ENCODE measurements around the gene APPL1.

DNA sequence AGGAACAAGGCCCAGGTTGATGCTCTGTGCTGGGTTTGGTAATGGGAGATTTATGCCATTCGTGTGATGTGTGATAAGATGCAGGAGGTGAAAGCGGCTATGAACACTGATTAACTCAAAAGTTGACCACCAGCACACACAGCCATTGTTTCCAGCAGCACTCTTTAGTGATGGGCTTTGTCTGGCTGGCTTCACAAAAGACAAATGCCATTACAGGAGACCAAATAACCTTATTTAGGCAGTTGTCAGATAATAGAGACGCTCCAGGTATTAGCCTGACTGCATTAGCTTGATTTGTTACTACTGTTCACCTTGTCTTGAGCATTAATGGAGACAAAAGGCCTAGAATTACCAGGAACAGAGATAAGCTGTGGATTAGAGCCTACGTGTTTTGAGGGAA lies 32.9 kb upstream of the APPL1 start:
- TF ChIP-seq, protein P1, sequence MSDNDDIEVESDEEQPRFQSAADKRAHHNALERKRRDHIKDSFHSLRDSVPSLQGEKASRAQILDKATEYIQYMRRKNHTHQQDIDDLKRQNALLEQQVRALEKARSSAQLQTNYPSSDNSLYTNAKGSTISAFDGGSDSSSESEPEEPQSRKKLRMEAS (IDR thresholded peaks at IDR 0.05; ENCODE audit: insufficient read depth, insufficient read length) = no peak
- TF ChIP-seq EZH2 (IDR thresholded peaks at IDR 0.05; ENCODE audit: borderline replicate concordance, low read depth, low read length, severe bottlenecking) (no peak), POLR2A (IDR thresholded peaks at IDR 0.05; ENCODE audit: low read depth, low read length) (no peak), POLR2AphosphoS5 (IDR thresholded peaks at IDR 0.05; ENCODE audit: insufficient read depth, low read depth, low read length) (no peak), FOS (IDR thresholded peaks at IDR 0.05; ENCODE audit: borderline replicate concordance, insufficient read depth, low read length) (no peak), MYC (IDR thresholded peaks at IDR 0.05; ENCODE audit: low read depth, low read length) (no peak), GATA2 (IDR thresholded peaks at IDR 0.05; ENCODE audit: insufficient read depth, insufficient read length, low read depth, low read length) (no peak), JUN (IDR thresholded peaks at IDR 0.05; ENCODE audit: borderline replicate concordance, insufficient read depth, insufficient read length, low read depth) (no peak)
- TF ChIP-seq, protein P2, sequence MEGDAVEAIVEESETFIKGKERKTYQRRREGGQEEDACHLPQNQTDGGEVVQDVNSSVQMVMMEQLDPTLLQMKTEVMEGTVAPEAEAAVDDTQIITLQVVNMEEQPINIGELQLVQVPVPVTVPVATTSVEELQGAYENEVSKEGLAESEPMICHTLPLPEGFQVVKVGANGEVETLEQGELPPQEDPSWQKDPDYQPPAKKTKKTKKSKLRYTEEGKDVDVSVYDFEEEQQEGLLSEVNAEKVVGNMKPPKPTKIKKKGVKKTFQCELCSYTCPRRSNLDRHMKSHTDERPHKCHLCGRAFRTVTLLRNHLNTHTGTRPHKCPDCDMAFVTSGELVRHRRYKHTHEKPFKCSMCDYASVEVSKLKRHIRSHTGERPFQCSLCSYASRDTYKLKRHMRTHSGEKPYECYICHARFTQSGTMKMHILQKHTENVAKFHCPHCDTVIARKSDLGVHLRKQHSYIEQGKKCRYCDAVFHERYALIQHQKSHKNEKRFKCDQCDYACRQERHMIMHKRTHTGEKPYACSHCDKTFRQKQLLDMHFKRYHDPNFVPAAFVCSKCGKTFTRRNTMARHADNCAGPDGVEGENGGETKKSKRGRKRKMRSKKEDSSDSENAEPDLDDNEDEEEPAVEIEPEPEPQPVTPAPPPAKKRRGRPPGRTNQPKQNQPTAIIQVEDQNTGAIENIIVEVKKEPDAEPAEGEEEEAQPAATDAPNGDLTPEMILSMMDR (IDR thresholded peaks at IDR 0.05; ENCODE audit: extremely low read depth in 1 of 2, insufficient read depth in 1 of 2, low read depth in 1 of 2, low read length in 2 of 2) = no peak

Data from endothelial cell of umbilical vein (primary cell).